ENCODE data around the gene TACC3. TPM values are rescaled to one million over a fixed set of nuclear protein-coding genes. Genes with fewer than 3 reads are reported as not detected.
A peak's percentile ranks its signal among the peaks of the same experiment; 100 is the strongest.

The TACC3 gene
- total RNA-seq, 2 donors from 2014 or later: 4.3 to 35.6 TPM

GRCh38 chr4:1786544-1787362 lies 65.4 kb downstream of the TACC3 start:
- intact Hi-C loops (cut with DNase I): no loop called here
- Histone ChIP-seq H3K36me3 (no peaks in the 10 kb centered on the region), H3K4me3 (no peak overlapping the region), H3K4me1 (replicated peaks) (no peaks in the 10 kb centered on the region), H3K27me3 (replicated peaks; ENCODE audit: insufficient read depth) (no peaks in the 10 kb centered on the region), H3K9me3 (no peaks in the 10 kb centered on the region), H3K27ac (no peak overlapping the region)
- TF ChIP-seq POLR2AphosphoS5 (IDR thresholded peaks at IDR 0.05) (no peak), POLR2A (IDR thresholded peaks at IDR 0.05) (no peak)
- 91% methylated on average over 23 of the region's 34 CpGs for WGBS
- no peak for DNase-seq (ENCODE audit: low spot score)

GRCh38 chr4:1787411-1788077 lies 66.2 kb downstream of the TACC3 start:
- DNase-seq (ENCODE audit: low spot score): no peak
- Histone ChIP-seq H3K4me3 (no peak overlapping the region), H3K27ac (no peak overlapping the region), H3K36me3 (no peaks in the 10 kb centered on the region), H3K4me1 (replicated peaks) (no peaks in the 10 kb centered on the region), H3K9me3 (no peaks in the 10 kb centered on the region), H3K27me3 (replicated peaks; ENCODE audit: insufficient read depth) (no peaks in the 10 kb centered on the region)
- WGBS: 51% methylated on average over 23 of the region's 25 CpGs
- intact Hi-C loops (cut with DNase I): no loop called here
- TF ChIP-seq POLR2AphosphoS5 (IDR thresholded peaks at IDR 0.05) (no peak), POLR2A (IDR thresholded peaks at IDR 0.05) (no peak)
- TF ChIP-seq, protein P1, sequence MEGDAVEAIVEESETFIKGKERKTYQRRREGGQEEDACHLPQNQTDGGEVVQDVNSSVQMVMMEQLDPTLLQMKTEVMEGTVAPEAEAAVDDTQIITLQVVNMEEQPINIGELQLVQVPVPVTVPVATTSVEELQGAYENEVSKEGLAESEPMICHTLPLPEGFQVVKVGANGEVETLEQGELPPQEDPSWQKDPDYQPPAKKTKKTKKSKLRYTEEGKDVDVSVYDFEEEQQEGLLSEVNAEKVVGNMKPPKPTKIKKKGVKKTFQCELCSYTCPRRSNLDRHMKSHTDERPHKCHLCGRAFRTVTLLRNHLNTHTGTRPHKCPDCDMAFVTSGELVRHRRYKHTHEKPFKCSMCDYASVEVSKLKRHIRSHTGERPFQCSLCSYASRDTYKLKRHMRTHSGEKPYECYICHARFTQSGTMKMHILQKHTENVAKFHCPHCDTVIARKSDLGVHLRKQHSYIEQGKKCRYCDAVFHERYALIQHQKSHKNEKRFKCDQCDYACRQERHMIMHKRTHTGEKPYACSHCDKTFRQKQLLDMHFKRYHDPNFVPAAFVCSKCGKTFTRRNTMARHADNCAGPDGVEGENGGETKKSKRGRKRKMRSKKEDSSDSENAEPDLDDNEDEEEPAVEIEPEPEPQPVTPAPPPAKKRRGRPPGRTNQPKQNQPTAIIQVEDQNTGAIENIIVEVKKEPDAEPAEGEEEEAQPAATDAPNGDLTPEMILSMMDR (IDR thresholded peaks at IDR 0.05): no peak

DNA sequence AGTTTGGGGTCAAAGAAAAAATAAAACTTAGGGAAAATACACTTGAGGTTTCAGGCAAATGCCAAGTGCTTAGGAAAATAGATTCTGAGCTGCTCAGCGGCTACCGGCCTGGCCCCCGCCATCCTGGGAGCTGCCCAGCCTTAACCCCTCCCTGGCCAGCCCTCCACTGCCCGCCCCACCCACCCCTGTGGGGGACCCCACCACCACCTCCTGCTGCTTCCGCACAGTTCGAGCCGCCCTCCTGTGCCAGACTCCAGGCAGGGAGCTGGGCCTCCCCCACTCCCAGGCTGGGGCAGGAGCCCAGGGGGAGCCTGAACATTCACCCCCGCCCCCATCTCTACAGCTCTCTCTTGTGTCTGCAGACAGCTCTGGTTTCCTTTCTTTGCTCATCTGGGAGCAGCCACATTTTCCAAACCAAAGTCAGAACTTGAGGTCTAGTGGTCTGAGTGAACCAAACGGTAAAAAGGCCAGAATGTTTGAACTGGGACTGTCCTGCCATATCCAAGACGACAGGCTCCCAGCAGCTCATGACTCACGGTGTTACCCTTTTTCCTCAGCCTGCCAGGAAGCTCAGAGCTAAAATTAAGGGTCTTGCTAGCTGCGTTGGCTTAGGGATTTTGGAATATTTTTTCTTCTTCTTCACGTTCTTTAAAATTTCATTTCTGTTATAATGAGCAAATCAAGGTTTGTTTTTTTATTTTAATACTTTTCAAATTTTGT lies 67.1 kb downstream of the TACC3 start:
- Histone ChIP-seq H3K9me3 (no peaks in the 10 kb centered on the region), H3K27me3 (replicated peaks; ENCODE audit: insufficient read depth) (no peaks in the 10 kb centered on the region), H3K4me3 (no peak overlapping the region), H3K27ac (no peak overlapping the region), H3K36me3 (no peaks in the 10 kb centered on the region), H3K4me1 (replicated peaks) (no peaks in the 10 kb centered on the region)
- intact Hi-C loops (cut with DNase I): no loop called here
- no peak for DNase-seq (ENCODE audit: low spot score)
- 76% methylated on average over 13 of the region's 13 CpGs for WGBS
- TF ChIP-seq POLR2AphosphoS5 (IDR thresholded peaks at IDR 0.05): no peak
- TF ChIP-seq, protein P1 (IDR thresholded peaks at IDR 0.05): no peak
- no peak for TF ChIP-seq POLR2A (IDR thresholded peaks at IDR 0.05)

DNA sequence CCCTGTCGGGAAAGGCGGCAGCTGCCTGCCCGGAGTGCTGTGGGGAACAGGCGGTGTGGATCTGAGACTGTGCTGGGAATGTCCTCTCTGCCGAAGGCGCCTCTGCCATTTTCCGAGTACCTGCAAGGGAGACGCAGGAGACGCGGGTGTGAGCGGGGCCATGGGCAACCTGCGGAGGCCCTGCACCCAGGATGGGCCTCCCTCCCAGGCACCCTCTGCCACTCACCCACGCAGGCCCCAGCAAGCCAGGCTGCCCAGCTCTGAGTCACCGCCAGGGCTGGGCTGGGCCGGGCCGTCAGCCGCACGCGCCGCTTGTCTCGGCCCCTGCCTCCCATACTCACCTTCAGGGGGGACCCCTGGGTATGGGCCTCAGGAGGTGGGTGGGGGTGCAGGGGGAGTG lies 68.2 kb downstream of the TACC3 start:
- no peak overlapping the region for H3K4me3 ChIP-seq
- TF ChIP-seq, protein P1 (IDR thresholded peaks at IDR 0.05): peak in 1 of 4 experiments; percentile 26
- TF ChIP-seq POLR2AphosphoS5 (IDR thresholded peaks at IDR 0.05) (no peak), POLR2A (IDR thresholded peaks at IDR 0.05) (no peak)
- DNase-seq (ENCODE audit: low spot score): no peak
- H3K9me3 ChIP-seq: no peaks in the 10 kb centered on the region
- intact Hi-C loops (cut with DNase I): no loop called here
- peaks cover 7% of the 10 kb centered on the region for H3K4me1 ChIP-seq (replicated peaks)
- no peaks in the 10 kb centered on the region for H3K27me3 ChIP-seq (replicated peaks; ENCODE audit: insufficient read depth)
- 83% methylated on average over 21 of the region's 21 CpGs for WGBS
- H3K36me3 ChIP-seq: no peaks in the 10 kb centered on the region
- no peak overlapping the region for H3K27ac ChIP-seq

DNA sequence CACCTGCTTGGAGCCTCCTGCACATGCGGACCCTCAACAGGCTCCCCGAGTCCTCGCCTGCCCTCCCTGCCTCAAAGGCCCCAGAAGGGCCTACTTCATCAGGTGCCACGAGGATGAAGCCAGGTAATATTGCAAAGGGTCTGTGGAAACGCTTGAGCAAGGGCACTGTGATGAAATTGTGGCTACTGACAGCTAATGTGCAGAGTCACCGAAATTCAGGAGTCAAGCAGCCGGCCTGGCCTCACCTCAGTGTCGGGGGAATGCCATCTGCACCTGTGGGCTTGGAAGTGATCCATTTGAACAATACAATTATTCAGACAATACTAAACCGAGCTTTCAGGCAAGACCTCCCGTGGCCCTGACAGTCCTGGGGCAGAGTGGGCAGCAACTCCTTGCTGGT lies 68.7 kb downstream of the TACC3 start:
- Histone ChIP-seq H3K27me3 (replicated peaks; ENCODE audit: insufficient read depth) (no peaks in the 10 kb centered on the region), H3K4me1 (replicated peaks) (peaks cover 7% of the 10 kb centered on the region), H3K4me3 (no peak overlapping the region), H3K27ac (no peak overlapping the region), H3K36me3 (no peaks in the 10 kb centered on the region), H3K9me3 (no peaks in the 10 kb centered on the region)
- intact Hi-C loops (cut with DNase I): no loop called here
- no peak for DNase-seq (ENCODE audit: low spot score)
- WGBS: 86% methylated on average over 10 of the region's 10 CpGs
- TF ChIP-seq, protein P1 (IDR thresholded peaks at IDR 0.05): no peak
- TF ChIP-seq POLR2A (IDR thresholded peaks at IDR 0.05): no peak
- no peak for TF ChIP-seq POLR2AphosphoS5 (IDR thresholded peaks at IDR 0.05)
